AG04450 (cell line): Measurements from ENCODE around the gene HDAC7. TPM values are rescaled to one million over a fixed set of nuclear protein-coding genes. Genes with fewer than 3 reads are reported as not detected.

Experiments
- CTCF ChIA-PET: fragments of 300-600, 350-600 bp; formaldehyde crosslinking; extraction: SDS; loops from one replicate; lab custom pipeline; 2022; ENCODE audit warnings: antibody characterized with exemption, inconsistent platforms; lab: Charles Lee
- POLR2A ChIA-PET: fragments of 350-600 bp; formaldehyde crosslinking; extraction: SDS; loops from one replicate; lab custom pipeline; 2021; ENCODE audit warnings: antibody characterized with exemption, inconsistent platforms; lab: Yijun Ruan, JAX
- DNase-seq: peaks from one replicate; pipeline ENCODE4 v3.0.0-alpha.2; 2011; ENCODE audit warnings: low read depth, low spot score
- H3K27ac ChIP-seq: one replicate; pipeline ENCODE4 v1.5.1; 2012; ENCODE audit warnings: low read depth, low read length, control low read depth
- H3K27me3 ChIP-seq: one replicate; pipeline ENCODE4 v1.6.0; 2012; ENCODE audit warnings: low read length; ENCODE audit not compliant: control insufficient read depth, insufficient read depth
- H3K4me3 ChIP-seq: 2 replicates; pipeline ENCODE4 v1.5.1; 2011; ENCODE audit warnings: mild to moderate bottlenecking, low read depth, low read length, control low read depth
- H3K9me3 ChIP-seq: 2 replicates; pipeline ENCODE4 v1.5.1; 2012; ENCODE audit warnings: low read length; ENCODE audit not compliant: control insufficient read depth, insufficient read depth
- CTCF ChIP-seq: IDR thresholded peaks from 2 replicates; pipeline ENCODE4 v1.5.1; 2011; ENCODE audit warnings: low read depth, low read length, control low read depth, inconsistent platforms
- polyA plus RNA-seq: library from polyadenylated mRNA; depleted of rRNA; stranded (reverse); fragments of >200 nt; gene quantifications from 2 replicates; pipeline ENCODE4 v1.2.3, GENCODE V29; 2011

Gene HDAC7
- polyA plus RNA-seq, 1 experiment, result 17.1 TPM

- Histone ChIP-seq H3K9me3 (no peaks in the 10 kb centered on the region), H3K27me3 (no peaks in the 10 kb centered on the region), H3K27ac (no peak overlapping the region), H3K4me3 (no peak overlapping the region)
- no peak for TF ChIP-seq CTCF
- POLR2A ChIA-PET, result no interaction called here
- CTCF ChIA-PET, result interaction anchor here (0.8 to 12.2 kb wide), 8 partner anchors 12 to 191 kb away, joined by 3 to 152 read pairs (median 3); partner anchors contain the start of gene TMEM106C
- DNase-seq, result no peak
Measured at GRCh38 chr12:47772094-47772660, 47.5 kb downstream of the HDAC7 start.

GRCh38 chr12:47771304-47771703 lies 48.4 kb downstream of the HDAC7 start:
- no peaks in the 10 kb centered on the region for H3K27me3 ChIP-seq
- no peak for DNase-seq
- H3K4me3 ChIP-seq, result no peak overlapping the region
- no peaks in the 10 kb centered on the region for H3K9me3 ChIP-seq
- no peak for TF ChIP-seq CTCF
- H3K27ac ChIP-seq, result no peak overlapping the region
- POLR2A ChIA-PET, result no interaction called here
- CTCF ChIA-PET, result interaction anchor here (0.6 to 12.2 kb wide), 4 partner anchors 29 to 130 kb away, joined by 3 to 152 read pairs (median 44); no protein-coding TSS in a partner anchor

GRCh38 chr12:47770086-47770726 lies 49.5 kb downstream of the HDAC7 start:
- no peaks in the 10 kb centered on the region for H3K27me3 ChIP-seq
- H3K4me3 ChIP-seq, result no peak overlapping the region
- no peak for DNase-seq
- H3K9me3 ChIP-seq, result no peaks in the 10 kb centered on the region
- ChIA-PET POLR2A (interaction anchor here (0.5 kb wide), 1 partner anchor 12 kb away, joined by 3 read pairs; the partner anchor contains the start of gene RAPGEF3), CTCF (interaction anchor here (0.8 to 6.6 kb wide), 8 partner anchors 9 to 179 kb away, joined by 3 to 86 read pairs (median 4); partner anchors contain the start of gene RAPGEF3)
- no peak for TF ChIP-seq CTCF
- H3K27ac ChIP-seq, result no peak overlapping the region

GRCh38 chr12:47769234-47770085 lies 50.2 kb downstream of the HDAC7 start:
- no peak for TF ChIP-seq CTCF
- H3K27ac ChIP-seq, result no peak overlapping the region
- H3K9me3 ChIP-seq, result no peaks in the 10 kb centered on the region
- CTCF ChIA-PET, result interaction anchor here (0.6 to 6.6 kb wide), 11 partner anchors 8 to 180 kb away, joined by 3 to 86 read pairs (median 4); no protein-coding TSS in a partner anchor
- no peaks in the 10 kb centered on the region for H3K27me3 ChIP-seq
- no peak overlapping the region for H3K4me3 ChIP-seq
- DNase-seq, result no peak
- POLR2A ChIA-PET, result no interaction called here
